Measurements from ENCODE around the gene NPAS3. TPM values are rescaled to one million over a fixed set of nuclear protein-coding genes. Genes with fewer than 3 reads are reported as not detected.

Gene NPAS3
- total RNA-seq, 1 donor from 2014 or later = not detected

- no peak overlapping the region for H2AFZ ChIP-seq (replicated peaks)
- no peaks in the 10 kb centered on the region for H3K36me3 ChIP-seq
- H3K4me3 ChIP-seq = no peak overlapping the region
- H3F3A ChIP-seq (ENCODE audit: low read depth) = no peaks in the 10 kb centered on the region
- H3K27ac ChIP-seq = no peak overlapping the region
- H3K36me3 Mint-ChIP-seq = peaks cover 6% of the 10 kb centered on the region
- TF ChIP-seq EZH2phosphoT487 (IDR thresholded peaks at IDR 0.05) = no peak
- no peak for TF ChIP-seq CTCF (IDR thresholded peaks at IDR 0.05)
- no peak for TF ChIP-seq EZH2 (IDR thresholded peaks at IDR 0.05)
- no peak overlapping the region for H3K4me2 ChIP-seq
- no peak overlapping the region for H3K4me3 Mint-ChIP-seq
- no peaks in the 10 kb centered on the region for H3K4me1 Mint-ChIP-seq
- no peaks in the 10 kb centered on the region for H4K20me1 ChIP-seq (ENCODE audit: low read depth)
- no peaks in the 10 kb centered on the region for H3K27me3 Mint-ChIP-seq (ENCODE audit: insufficient read depth, low read depth)
- H3K27me3 ChIP-seq = no peaks in the 10 kb centered on the region
- H3K9ac ChIP-seq = no peak overlapping the region
- H3K9me3 Mint-ChIP-seq = peaks cover 10% of the 10 kb centered on the region
- no peak overlapping the region for H3K27ac Mint-ChIP-seq
- DNase-seq (ENCODE audit: low spot score) = no peak
- H3K9me3 ChIP-seq (ENCODE audit: low read depth) = peaks cover 14% of the 10 kb centered on the region
- H3K79me2 ChIP-seq (ENCODE audit: low read depth) = no peaks in the 10 kb centered on the region
- no peaks in the 10 kb centered on the region for H3K4me1 ChIP-seq
Observed at GRCh38 chr14:33332497-33332896, 393.8 kb downstream of the NPAS3 start.

DNA sequence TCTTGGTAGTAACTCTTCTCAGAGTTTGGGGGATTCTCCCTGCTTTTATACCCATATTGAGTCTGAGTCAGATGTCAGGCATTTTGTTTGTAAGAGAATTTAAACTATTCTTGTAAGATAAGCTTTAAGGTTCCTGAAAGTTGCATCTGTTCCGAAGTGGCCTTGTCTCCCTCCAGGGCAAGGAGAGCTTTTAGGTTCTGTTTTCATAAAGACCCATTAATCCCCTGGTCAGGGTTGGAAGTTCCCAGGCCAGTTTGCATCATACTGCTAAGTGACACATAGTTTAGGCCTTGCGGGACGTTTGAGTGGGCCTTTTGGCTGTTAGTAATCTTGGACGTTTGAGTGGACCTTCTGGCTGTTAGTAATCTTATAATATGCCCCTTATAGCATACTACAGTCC, 396.7 kb downstream of the NPAS3 start:
- Mint-ChIP-seq H3K4me1 (no peaks in the 10 kb centered on the region), H3K27me3 (ENCODE audit: insufficient read depth, low read depth) (no peaks in the 10 kb centered on the region), H3K27ac (no peak overlapping the region), H3K36me3 (peaks cover 9% of the 10 kb centered on the region), H3K9me3 (peaks cover 12% of the 10 kb centered on the region), H3K4me3 (no peak overlapping the region)
- TF ChIP-seq EZH2 (IDR thresholded peaks at IDR 0.05) (no peak), EZH2phosphoT487 (IDR thresholded peaks at IDR 0.05) (no peak), CTCF (IDR thresholded peaks at IDR 0.05) (no peak)
- H3F3A ChIP-seq (ENCODE audit: low read depth) = no peaks in the 10 kb centered on the region
- DNase-seq (ENCODE audit: low spot score) = no peak
- peaks cover 2% of the 10 kb centered on the region for H3K36me3 ChIP-seq
- no peak overlapping the region for H3K9ac ChIP-seq
- no peak overlapping the region for H2AFZ ChIP-seq (replicated peaks)
- H3K4me1 ChIP-seq = no peaks in the 10 kb centered on the region
- no peaks in the 10 kb centered on the region for H3K79me2 ChIP-seq (ENCODE audit: low read depth)
- no peak overlapping the region for H3K27ac ChIP-seq
- no peaks in the 10 kb centered on the region for H4K20me1 ChIP-seq (ENCODE audit: low read depth)
- no peak overlapping the region for H3K4me3 ChIP-seq
- no peak overlapping the region for H3K4me2 ChIP-seq
- no peaks in the 10 kb centered on the region for H3K27me3 ChIP-seq
- H3K9me3 ChIP-seq (ENCODE audit: low read depth) = peaks cover 14% of the 10 kb centered on the region

DNA sequence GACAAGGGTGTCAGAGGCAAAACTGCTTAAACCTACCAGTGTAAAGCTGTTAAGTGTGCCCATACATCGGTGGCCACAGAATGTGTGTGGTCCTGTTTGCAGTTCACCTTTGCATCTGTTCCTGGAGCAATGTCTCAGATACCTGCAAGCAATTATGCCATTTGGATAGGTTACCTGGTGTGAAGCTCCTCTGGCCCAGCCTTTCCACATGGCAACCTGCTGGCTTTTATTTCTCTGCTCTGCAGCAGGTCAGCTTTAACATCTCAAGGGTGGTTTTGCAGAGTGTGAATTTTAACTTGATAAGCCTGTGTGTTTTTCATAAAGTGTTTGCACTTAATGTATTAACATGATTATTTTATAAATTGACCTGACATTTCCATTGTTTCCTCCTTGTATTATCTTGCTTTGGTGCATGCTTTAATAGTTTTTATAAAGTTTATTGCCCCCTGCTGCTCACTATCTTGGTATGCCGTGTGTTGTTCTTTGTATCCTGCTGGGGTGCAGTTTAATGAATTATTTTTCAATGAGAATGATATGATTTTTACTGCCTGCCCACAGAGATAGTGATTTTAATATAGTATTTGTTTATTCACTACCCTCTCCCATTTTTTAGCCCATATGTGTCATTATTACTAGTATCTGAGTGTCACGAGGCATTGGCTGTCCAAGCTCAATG, 403.8 kb downstream of the NPAS3 start:
- no peaks in the 10 kb centered on the region for H3F3A ChIP-seq (ENCODE audit: low read depth)
- H3K4me3 Mint-ChIP-seq = no peak overlapping the region

More for the DNA sequence above, 403.8 kb downstream of the NPAS3 start:
- Histone ChIP-seq H3K27ac (no peak overlapping the region), H2AFZ (replicated peaks) (no peak overlapping the region), H4K20me1 (ENCODE audit: low read depth) (no peaks in the 10 kb centered on the region), H3K79me2 (ENCODE audit: low read depth) (no peaks in the 10 kb centered on the region), H3K4me3 (no peak overlapping the region), H3K9me3 (ENCODE audit: low read depth) (no peaks in the 10 kb centered on the region), H3K4me1 (no peaks in the 10 kb centered on the region), H3K36me3 (peaks cover 2% of the 10 kb centered on the region), H3K4me2 (no peak overlapping the region), H3K9ac (no peak overlapping the region), H3K27me3 (no peaks in the 10 kb centered on the region)
- no peak for DNase-seq (ENCODE audit: low spot score)
- peaks cover 16% of the 10 kb centered on the region for H3K4me1 Mint-ChIP-seq
- no peak for TF ChIP-seq EZH2 (IDR thresholded peaks at IDR 0.05)
- TF ChIP-seq CTCF (IDR thresholded peaks at IDR 0.05) = no peak
- no peak for TF ChIP-seq EZH2phosphoT487 (IDR thresholded peaks at IDR 0.05)
- H3K36me3 Mint-ChIP-seq = peaks cover 2% of the 10 kb centered on the region
- peaks cover 2% of the 10 kb centered on the region for H3K9me3 Mint-ChIP-seq
- no peak overlapping the region for H3K27ac Mint-ChIP-seq
- no peaks in the 10 kb centered on the region for H3K27me3 Mint-ChIP-seq (ENCODE audit: insufficient read depth, low read depth)
